OCI-LY7 (cell line): ENCODE results near the gene COCH.

Experiments
- CTCF ChIP-seq: fragments of 200-600 bp; sonication (generic); conservative IDR thresholded peaks from 2 replicates; pipeline ENCODE4 v1.5.1; 2014; ENCODE audit warnings: mild to moderate bottlenecking, antibody characterized with exemption, low read length, moderate library complexity, mixed read lengths
- EZH2phosphoT487 ChIP-seq: fragments of 200-600 bp; sonication (generic); IDR thresholded peaks from 2 replicates; pipeline ENCODE4 v1.6.1; 2018; ENCODE audit warnings: low read depth, borderline replicate concordance, mild to moderate bottlenecking, mixed run types, antibody characterized with exemption, low read length, moderate library complexity, mixed read lengths

- TF ChIP-seq EZH2phosphoT487 (no peak), CTCF (no peak)
Measured at GRCh38 chr14:30875788-30876053, 1.4 kb downstream of the COCH start.
